Activated T-cell treated with anti-CD3 and anti-CD28 coated beads for 4 hours (primary cell): ENCODE measurements around the gene RNU7-1.

ENCODE experiments used
- DNase-seq: peaks from one replicate; pipeline ENCODE4 v3.0.0-alpha.2; 2020

The RNU7-1 gene

GRCh38 chr12:6938353-6939190 lies 5.0 kb upstream of the RNU7-1 start:
- no peak for DNase-seq

GRCh38 chr12:6939191-6939540 lies 4.5 kb upstream of the RNU7-1 start:
- no peak for DNase-seq

GRCh38 chr12:6941267-6941666 lies 2.3 kb upstream of the RNU7-1 start:
- no peak for DNase-seq

GRCh38 chr12:6941782-6942181 lies 1.8 kb upstream of the RNU7-1 start:
- no peak for DNase-seq

- no peak for DNase-seq
These were observed 1.3 kb upstream of the RNU7-1 start for GRCh38 chr12:6942331-6942665.

- DNase-seq = peak; percentile 66
These were observed 261 bp upstream of the RNU7-1 start for GRCh38 chr12:6943389-6943721.

GRCh38 chr12:6944381-6945186 lies 968 bp downstream of the RNU7-1 start:
- DNase-seq = peak; percentile 74

- DNase-seq = no peak
These were observed 2.0 kb downstream of the RNU7-1 start for GRCh38 chr12:6945613-6946012.

GRCh38 chr12:6946033-6946919 lies 2.7 kb downstream of the RNU7-1 start:
- no peak for DNase-seq

GRCh38 chr12:6946920-6947374 lies 3.3 kb downstream of the RNU7-1 start:
- no peak for DNase-seq

GRCh38 chr12:6947615-6948014 lies 4.0 kb downstream of the RNU7-1 start:
- no peak for DNase-seq

- no peak for DNase-seq
These were observed 5.4 kb downstream of the RNU7-1 start for GRCh38 chr12:6948873-6949594.

GRCh38 chr12:6950401-6950801 lies 6.8 kb downstream of the RNU7-1 start:
- DNase-seq = no peak

GRCh38 chr12:6950811-6951540 lies 7.4 kb downstream of the RNU7-1 start, which contains the start of gene PTPN6:
Gene PTPN6, plus strand, starts transcription at chr12:6951356. Its CDS starts 157 bp downstream, at chr12:6951513.
- DNase-seq = no peak

GRCh38 chr12:6951551-6952120 lies 8.0 kb downstream of the RNU7-1 start:
- DNase-seq = no peak

- no peak for DNase-seq
These were observed 8.7 kb downstream of the RNU7-1 start for GRCh38 chr12:6952121-6952862.

GRCh38 chr12:6952863-6953441 lies 9.3 kb downstream of the RNU7-1 start:
- no peak for DNase-seq

- DNase-seq = peak; percentile 84
These were observed 10.1 kb downstream of the RNU7-1 start for GRCh38 chr12:6953442-6954315.
